Heart right ventricle (tissue), 16 donors: ENCODE measurements around the gene TLE3. TPM values are rescaled to one million over a fixed set of nuclear protein-coding genes. Genes with fewer than 3 reads are reported as not detected.

Source experiments
- ATAC-seq, 8 donors: fragments of 200-7000 bp; cut with Tn5 transposase; one replicate each; pipeline ENCODE4 v1.9.1; 2020; ENCODE audit warnings: mild to moderate bottlenecking in 8 of 8, moderate library complexity in 8 of 8, moderate number of reproducible peaks in 1 of 8
- DNase-seq, 2 donors: peaks; one replicate each; pipeline ENCODE4 v3.0.0-alpha.2; 2020
- H3K27ac ChIP-seq, 10 donors: fragments of 200-600 bp; sonication (generic) in 2 of 10; one replicate each; pipeline versions ENCODE4 v1.5.0 to v1.8.0; 2020 to 2022; ENCODE audit warnings: mild to moderate bottlenecking in 3 of 10
- H3K27me3 ChIP-seq, 7 donors: fragments of 200-600 bp; one replicate each; pipeline ENCODE4 v1.8.0; 2021 to 2022; ENCODE audit warnings: mild to moderate bottlenecking in 2 of 7
- H3K36me3 ChIP-seq, 9 donors: fragments of 200-600 bp; sonication (generic) in 1 of 9; one replicate each; pipeline versions ENCODE4 v1.5.0 to v1.8.0; 2020 to 2022; ENCODE audit warnings: mild to moderate bottlenecking in 2 of 9
- H3K4me1 ChIP-seq, 9 donors: fragments of 200-600 bp; sonication (generic) in 1 of 9; one replicate each; pipeline versions ENCODE4 v1.5.0 to v1.8.0; 2020 to 2022; ENCODE audit warnings: mild to moderate bottlenecking in 4 of 9
- H3K4me3 ChIP-seq, 10 donors: fragments of 200-600 bp; sonication (generic) in 2 of 10; one replicate each; pipeline versions ENCODE4 v1.5.0 to v1.8.0; 2020 to 2022; ENCODE audit warnings: mild to moderate bottlenecking in 7 of 10, moderate library complexity in 2 of 10
- H3K9me3 ChIP-seq, 11 donors: fragments of 200-600 bp in 10 of 11; sonication (generic) in 2 of 11; one replicate each; pipeline versions ENCODE4 v1.5.0 to v1.8.0; 2013 to 2022; ENCODE audit warnings: mild to moderate bottlenecking in 2 of 11, control low read depth in 1 of 11, moderate library complexity in 1 of 11
- WGBS, 2 donors: extraction: QIAGEN DNeasy Blood & Tissue Kit; methylation state at CpG; one replicate each; pipeline ENCODE4 v1.1.7; 2013; ENCODE audit warnings: inconsistent platforms in 1 of 2; 5-methylcytosine and 5-hydroxymethylcytosine counted together
- intact Hi-C, 10 donors: fragments of 100-400 bp; cut with DNase I; formaldehyde crosslinking; loops; one replicate each; pipeline versions ENCODE4 v1.11.1 to v1.14.2; 2022
- polyA plus RNA-seq, 2 donors: library from polyadenylated mRNA; stranded (reverse); fragments of 200-250 nt; gene quantifications; one replicate each; pipeline ENCODE4 v1.2.3, GENCODE V29; 2013
- total RNA-seq, 10 donors: library from RNA; stranded (reverse); fragmentation: NEBNext Ultra II Directional in 3 of 10; extraction: Animal tissue kit (Norgen Biotek cat#: 25700) in 3 of 10; gene quantifications; one replicate each; pipeline versions ENCODE4 v1.2.1 to v1.2.4, GENCODE V29; 2021 to 2023
- TF ChIP-seq, protein P1 (sequence below), 9 donors: fragments of 200-600 bp; sonication (generic) in 2 of 9; IDR thresholded peaks; one replicate each; pipeline versions ENCODE4 v1.5.0 to v1.8.0; 2021 to 2022; ENCODE audit warnings: antibody characterized with exemption in 9 of 9, mild to moderate bottlenecking in 5 of 9, moderate library complexity in 1 of 9
- donor health status: Arrhythmogenic right ventricular cardiomyopathy.
- donor health status: ischemic (EF 13 %, LVEDD 7.1; RV severe dilation, severe dysfunction).
- donor health status: healthy with polysubstance abuse.
- donor health status: DM: no; HTN: yes; CAD: no.
- donor health status: DM: no; HTN: no; CAD: no.
- donor health status: ischemic (EF 25% LVEDD 6.9; RV normal size, moderate dysfunction).
- donor health status: ischemic (EF 25% LVEDD 5.7; RV mildly dilated, moderate dysfunction).
- donor health status: healthy.
- donor health status: DM: yes; HTN: yes; CAD: no.
- donor health status: Ischemic cardiomyopathy.
- donor health status: ischemic (EF 35%, LVEDD 5.7; RV mildly dilated, moderate dysfunction).
- donor health status: nonischemic (EF 11% LVEDD 7.7; RV severe dilation, severe dysfunction).
- donor health status: DM: yes; HTN: yes; CAD: no.
- donor health status: PGD.
- donor health status: ischemic (EF 29% LVEDD 5.4; RV normal size, mild dysfunction).
- donor health status: nonischemic (EF 23%, LVEDD 6.1; RV moderate dilation, normal function).

Gene TLE3
- total and polyA plus RNA-seq, 12 donors, result 7.5 to 21.7 (median 12.6) TPM

DNA sequence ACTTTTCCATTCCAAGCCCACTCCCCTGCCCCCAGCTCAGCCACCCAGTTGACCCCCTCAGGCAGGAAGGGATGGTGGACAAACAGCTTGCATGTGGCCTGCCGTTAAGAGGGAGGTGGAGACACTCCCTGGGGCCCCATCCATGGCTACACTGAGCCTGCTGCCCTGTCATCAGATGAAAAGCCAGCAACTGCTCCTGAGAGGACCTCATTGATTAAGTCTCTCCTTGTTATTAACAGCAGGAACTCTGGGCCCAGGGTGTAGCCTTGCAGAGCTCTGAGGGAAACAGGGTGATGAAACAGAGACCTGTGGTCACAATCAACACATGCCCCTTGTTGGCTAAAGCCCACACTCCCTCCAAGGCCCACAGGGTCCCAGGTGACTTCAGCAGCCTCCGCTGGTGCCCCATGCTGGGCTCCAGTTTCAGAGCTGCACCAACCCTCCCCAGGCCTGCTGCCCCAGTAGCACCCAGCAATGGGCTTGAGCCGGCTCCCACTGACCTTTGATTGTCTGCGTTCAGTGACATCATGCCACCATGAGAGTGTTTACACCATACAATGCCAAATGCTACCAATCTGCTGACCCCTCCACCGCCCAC is 22.3 kb upstream of the TLE3 start:
- H3K27ac ChIP-seq, result no peak overlapping the region
- intact Hi-C loops, result loop anchor here in 1 of 10 donors (10.0 kb wide), 1 partner anchor 145 kb away; no protein-coding TSS in a partner anchor
- 87 to 91% methylated on average over 5 of the region's 5 CpGs for WGBS, 2 donors

GRCh38 chr15:70118599-70118998 is 20.9 kb upstream of the TLE3 start:
- intact Hi-C loops, result loop anchor here in 1 of 10 donors (10.0 kb wide), 1 partner anchor 146 kb away; no protein-coding TSS in a partner anchor
- Histone ChIP-seq H3K27me3 (peaks cover 0 to 10% (median 3%) of the 10 kb centered on the region in 7 donors), H3K4me3 (no peak overlapping the region), H3K9me3 (no peaks in the 10 kb centered on the region), H3K4me1 (peaks cover 0 to 35% (median 7%) of the 10 kb centered on the region in 9 donors), H3K27ac (no peak overlapping the region), H3K36me3 (no peaks in the 10 kb centered on the region)
- 97 to 99% methylated on average over 3 of the region's 3 CpGs for WGBS, 2 donors
- TF ChIP-seq, protein P1, sequence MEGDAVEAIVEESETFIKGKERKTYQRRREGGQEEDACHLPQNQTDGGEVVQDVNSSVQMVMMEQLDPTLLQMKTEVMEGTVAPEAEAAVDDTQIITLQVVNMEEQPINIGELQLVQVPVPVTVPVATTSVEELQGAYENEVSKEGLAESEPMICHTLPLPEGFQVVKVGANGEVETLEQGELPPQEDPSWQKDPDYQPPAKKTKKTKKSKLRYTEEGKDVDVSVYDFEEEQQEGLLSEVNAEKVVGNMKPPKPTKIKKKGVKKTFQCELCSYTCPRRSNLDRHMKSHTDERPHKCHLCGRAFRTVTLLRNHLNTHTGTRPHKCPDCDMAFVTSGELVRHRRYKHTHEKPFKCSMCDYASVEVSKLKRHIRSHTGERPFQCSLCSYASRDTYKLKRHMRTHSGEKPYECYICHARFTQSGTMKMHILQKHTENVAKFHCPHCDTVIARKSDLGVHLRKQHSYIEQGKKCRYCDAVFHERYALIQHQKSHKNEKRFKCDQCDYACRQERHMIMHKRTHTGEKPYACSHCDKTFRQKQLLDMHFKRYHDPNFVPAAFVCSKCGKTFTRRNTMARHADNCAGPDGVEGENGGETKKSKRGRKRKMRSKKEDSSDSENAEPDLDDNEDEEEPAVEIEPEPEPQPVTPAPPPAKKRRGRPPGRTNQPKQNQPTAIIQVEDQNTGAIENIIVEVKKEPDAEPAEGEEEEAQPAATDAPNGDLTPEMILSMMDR (IDR thresholded peaks at IDR 0.05), result no peak
- no peak for ATAC-seq
- DNase-seq, result no peak

More for the DNA sequence above, 22.3 kb upstream of the TLE3 start:
- H3K36me3 ChIP-seq, result no peaks in the 10 kb centered on the region
- no peak overlapping the region for H3K4me3 ChIP-seq
- DNase-seq (no peak), ATAC-seq (no peak)
- TF ChIP-seq, protein P1 (IDR thresholded peaks at IDR 0.05), result no peak
- peaks cover 0 to 15% (median 10%) of the 10 kb centered on the region in 7 donors for H3K27me3 ChIP-seq
- H3K9me3 ChIP-seq, result no peaks in the 10 kb centered on the region
- peaks cover 0 to 22% (median 6%) of the 10 kb centered on the region in 9 donors for H3K4me1 ChIP-seq

DNA sequence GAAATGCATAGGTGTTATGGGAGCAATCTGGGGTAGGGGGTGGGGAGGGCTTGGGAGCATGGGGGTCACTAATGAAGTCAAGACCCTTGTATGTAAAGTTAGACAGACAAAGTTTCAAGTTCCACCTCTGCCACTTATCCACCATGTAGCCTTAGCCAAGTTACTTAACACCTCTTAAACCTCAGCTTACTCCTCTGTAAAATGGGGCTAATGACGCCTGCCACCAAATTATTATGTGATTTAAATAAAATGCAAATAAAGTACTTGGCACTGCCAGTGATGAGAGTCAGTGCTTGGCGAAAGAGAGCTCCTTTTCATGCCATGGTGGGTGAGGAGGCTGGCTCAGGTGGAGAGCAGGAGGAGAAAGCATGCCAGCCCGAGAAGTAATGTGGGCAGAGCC is 18.6 kb upstream of the TLE3 start:
- intact Hi-C loops, result loop anchor here in 1 of 10 donors (10.0 kb wide), 1 partner anchor 148 kb away; no protein-coding TSS in a partner anchor
- peaks cover 0 to 10% (median 0%) of the 10 kb centered on the region in 7 donors for H3K27me3 ChIP-seq
- TF ChIP-seq, protein P1 (IDR thresholded peaks at IDR 0.05), result no peak
- H3K4me3 ChIP-seq, result no peak overlapping the region
- no peak for ATAC-seq
- no peak for DNase-seq
- no peaks in the 10 kb centered on the region for H3K36me3 ChIP-seq
- H3K27ac ChIP-seq, result no peak overlapping the region
- WGBS, 2 donors, result 92% methylated on average over 3 of the region's 3 CpGs
- no peaks in the 10 kb centered on the region for H3K9me3 ChIP-seq
- peaks cover 7 to 44% (median 15%) of the 10 kb centered on the region in 9 donors for H3K4me1 ChIP-seq

DNA sequence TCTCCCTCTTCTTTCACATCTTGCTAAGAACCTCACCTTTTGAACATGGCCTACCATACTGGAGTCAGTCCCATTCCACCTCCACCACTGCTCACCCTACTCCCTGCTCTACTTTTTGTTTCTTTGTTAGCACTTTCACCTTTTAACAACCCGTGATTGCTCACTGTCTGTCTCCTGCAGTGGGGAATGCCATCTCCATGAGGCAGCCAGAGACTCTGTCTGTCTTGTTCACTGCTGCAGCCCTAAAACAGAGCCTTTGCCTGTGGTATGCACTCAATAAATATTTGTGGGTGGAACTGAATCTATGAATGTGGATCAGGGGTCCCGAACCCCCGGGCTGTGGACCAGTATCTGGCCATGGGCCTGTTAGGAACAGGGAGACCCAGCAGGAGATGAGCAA is 16.5 kb upstream of the TLE3 start:
- H3K27me3 ChIP-seq, result peaks cover 0 to 10% (median 0%) of the 10 kb centered on the region in 7 donors
- H3K4me3 ChIP-seq, result no peak overlapping the region
- intact Hi-C loops, result loop anchor here in 2 of 10 donors (5.0 to 10.0 kb wide), 2 partner anchors 53 to 151 kb away; no protein-coding TSS in a partner anchor
- H3K9me3 ChIP-seq, result no peaks in the 10 kb centered on the region
- H3K27ac ChIP-seq, result peak overlapping the region in 1 of 10 donors; percentile 45
- TF ChIP-seq, protein P1 (IDR thresholded peaks at IDR 0.05), result no peak
- H3K36me3 ChIP-seq, result no peaks in the 10 kb centered on the region
- 89 to 91% methylated on average over 3 of the region's 3 CpGs for WGBS, 2 donors
- DNase-seq (no peak), ATAC-seq (no peak)
- peaks cover 8 to 40% (median 22%) of the 10 kb centered on the region in 9 donors for H3K4me1 ChIP-seq
